Endothelial cell of umbilical vein (primary cell): Measurements from ENCODE around the gene MINDY4B. TPM values are rescaled to one million over a fixed set of nuclear protein-coding genes. Genes with fewer than 3 reads are reported as not detected.

Experiments used
- BruUV-seq: library from RNA; stranded (reverse); fragments of 400-500 nt; replicated peaks from 2 replicates; lab custom pipeline; 2021; lab: Mats Ljungman, UMichigan
- CTCF ChIA-PET: fragments of 300-600, 350-600 bp; sonication (Branson Sonifier 250); formaldehyde crosslinking; loops from one replicate; lab custom pipeline; 2021; ENCODE audit warnings: antibody characterized with exemption, inconsistent platforms; lab: Charles Lee
- POLR2A ChIA-PET: fragments of 300-600, 350-600 bp; sonication (Branson Sonifier 250); formaldehyde crosslinking; loops from one replicate; lab custom pipeline; 2021; ENCODE audit warnings: antibody characterized with exemption, inconsistent platforms; lab: Charles Lee
- DNase-seq: peaks from one replicate; pipeline ENCODE4 v3.0.0-alpha.2; 2011; ENCODE audit warnings: low read depth, low spot score
- FAIRE-seq: peaks from 2 replicates; lab custom pipeline; 2011; peaks lifted over from hg19 to GRCh38; lab: Jason Lieb, UNC
- H2AFZ ChIP-seq: 2 replicates; pipeline ENCODE4 v1.6.0; 2012; ENCODE audit warnings: low read depth, low read length, control low read depth, inconsistent platforms
- H3K27ac ChIP-seq: 2 replicates; pipeline ENCODE4 v1.5.1; 2011; ENCODE audit warnings: low read depth, mild to moderate bottlenecking, control low read depth, low read length, moderate library complexity; ENCODE audit not compliant: insufficient read depth
- H3K27me3 ChIP-seq, 2 experiments: 2 replicates each; pipeline versions ENCODE4 v1.6.0 to v1.6.1; 2011; ENCODE audit warnings: low read length in 2 of 2, mixed read lengths in 1 of 2; ENCODE audit not compliant: control insufficient read depth in 2 of 2, insufficient read depth in 2 of 2
- H3K36me3 ChIP-seq, 2 experiments: 2 replicates in 1 of 2; 3 replicates in 1 of 2; pipeline ENCODE4 v1.5.1; 2011; ENCODE audit warnings: low read length in 2 of 2, mild to moderate bottlenecking in 1 of 2, moderate library complexity in 1 of 2; ENCODE audit not compliant: control insufficient read depth in 2 of 2, insufficient read depth in 2 of 2; ENCODE audit errors: extremely low read depth in 1 of 2
- H3K4me1 ChIP-seq: 3 replicates; pipeline ENCODE4 v1.5.1; 2011; ENCODE audit warnings: mild to moderate bottlenecking, low read length; ENCODE audit not compliant: control insufficient read depth, insufficient read depth; ENCODE audit errors: extremely low read depth
- H3K4me2 ChIP-seq: 2 replicates; pipeline ENCODE4 v1.6.1; 2011; ENCODE audit warnings: low read length, control low read depth, mixed read lengths; ENCODE audit not compliant: insufficient read depth
- H3K4me3 ChIP-seq, 3 experiments: fragments of 200-600 bp in 1 of 3; sonication (generic), shearing (Covaris generic) in 1 of 3; replicated peaks in 1 of 3; 2 replicates each; pipeline ENCODE4 v1.5.1; 2011 to 2016; ENCODE audit warnings: control low read depth in 3 of 3, low read length in 3 of 3, mild to moderate bottlenecking in 2 of 3, inconsistent platforms in 1 of 3, low read depth in 1 of 3, moderate library complexity in 1 of 3; ENCODE audit not compliant: insufficient read depth in 1 of 3
- H3K79me2 ChIP-seq: 2 replicates; pipeline ENCODE4 v1.6.0; 2012; ENCODE audit warnings: low read length, inconsistent platforms; ENCODE audit not compliant: control insufficient read depth, insufficient read depth
- H3K9ac ChIP-seq: replicated peaks from 2 replicates; pipeline ENCODE3; 2011; ENCODE audit warnings: low read length, control low read depth; ENCODE audit not compliant: insufficient read depth; ENCODE audit errors: extremely low read depth
- H3K9me1 ChIP-seq: replicated peaks from 3 replicates; pipeline ENCODE4 v1.6.0; 2011; ENCODE audit warnings: mild to moderate bottlenecking, low read length; ENCODE audit not compliant: control insufficient read depth, insufficient read depth; ENCODE audit errors: extremely low read depth
- H3K9me3 ChIP-seq: replicated peaks from 2 replicates; pipeline ENCODE4 v1.5.1; 2012; ENCODE audit warnings: low read length, inconsistent platforms; ENCODE audit not compliant: control insufficient read depth, insufficient read depth
- H4K20me1 ChIP-seq: replicated peaks from 2 replicates; pipeline ENCODE3; 2011; ENCODE audit warnings: mild to moderate bottlenecking, low read length; ENCODE audit not compliant: control insufficient read depth, insufficient read depth; ENCODE audit errors: extremely low read depth
- EZH2 ChIP-seq: IDR thresholded peaks from 2 replicates; pipeline ENCODE4 v1.6.1; 2012; ENCODE audit warnings: borderline replicate concordance, low read depth, mild to moderate bottlenecking, moderate library complexity, low read length, inconsistent platforms; ENCODE audit not compliant: severe bottlenecking
- FOS ChIP-seq: IDR thresholded peaks from 2 replicates; pipeline ENCODE4 v1.6.1; 2011; ENCODE audit warnings: mild to moderate bottlenecking, low read length, moderate library complexity, borderline replicate concordance; ENCODE audit not compliant: insufficient read depth
- GATA2 ChIP-seq: IDR thresholded peaks from 2 replicates; pipeline ENCODE4 v1.7.0; 2011; ENCODE audit warnings: low read depth, mild to moderate bottlenecking, moderate library complexity, mixed read lengths, low read length; ENCODE audit not compliant: insufficient read length, insufficient read depth
- JUN ChIP-seq: IDR thresholded peaks from 2 replicates; pipeline ENCODE4 v1.6.1; 2011; ENCODE audit warnings: borderline replicate concordance, low read depth; ENCODE audit not compliant: insufficient read length, insufficient read depth
- MYC ChIP-seq: IDR thresholded peaks from one replicate; pipeline ENCODE4 v1.6.1; 2011; ENCODE audit warnings: mild to moderate bottlenecking, low read depth, low read length
- POLR2A ChIP-seq: IDR thresholded peaks from 2 replicates; pipeline ENCODE4 v1.6.1; 2012; ENCODE audit warnings: low read depth, mild to moderate bottlenecking, control low read depth, low read length
- POLR2AphosphoS5 ChIP-seq: IDR thresholded peaks from 2 replicates; pipeline ENCODE4 v1.6.1; 2012; ENCODE audit warnings: low read depth, mild to moderate bottlenecking, control low read depth, low read length, moderate library complexity; ENCODE audit not compliant: insufficient read depth
- dilution Hi-C: fragments of 300-500 bp; cut with MboI; formaldehyde crosslinking; loops from one replicate; pipeline ENCODE4 v1.15.0; 2019; ENCODE audit warnings: low sequenced_read_pairs; ENCODE audit not compliant: extremely low pct_ligation_motif_present
- intact Hi-C: fragments of 100-400 bp; cut with micrococcal nuclease; formaldehyde crosslinking; loops from one replicate; pipeline ENCODE4 v1.10.0; 2022
- polyA plus RNA-seq, 4 experiments: library from polyadenylated mRNA; depleted of rRNA in 3 of 4; stranded (reverse) in 3 of 4; unstranded in 1 of 4; fragments of >200 nt; gene quantifications; 2 replicates each; pipeline versions ENCODE4 v1.2.1 to v1.2.3, GENCODE V29; 2011 to 2012; ENCODE audit warnings: missing spikeins in 1 of 4
- total RNA-seq: library from RNA; stranded (reverse); gene quantifications from 2 replicates; pipeline ENCODE4 v1.2.3, GENCODE V29; 2021
- TF ChIP-seq, protein P1 (sequence below), 2 donors: IDR thresholded peaks; 1 replicate in 1 of 2; 2 replicates in 1 of 2; pipeline ENCODE4 v1.5.1; 2011; ENCODE audit warnings: low read length in 2 of 2, mild to moderate bottlenecking in 2 of 2, moderate library complexity in 2 of 2, control low read depth in 1 of 2, inconsistent platforms in 1 of 2, low read depth in 1 of 2; ENCODE audit not compliant: insufficient read depth in 1 of 2; ENCODE audit errors: extremely low read depth in 1 of 2
- TF ChIP-seq, protein P2 (sequence below): IDR thresholded peaks from 2 replicates; pipeline ENCODE4 v1.6.1; 2011; ENCODE audit not compliant: insufficient read depth, insufficient read length

MINDY4B gene
- total and polyA plus RNA-seq, 2 donors (not counting 3 experiments of a cell fraction or from before 2014, with no cell fraction given): not detected

DNA sequence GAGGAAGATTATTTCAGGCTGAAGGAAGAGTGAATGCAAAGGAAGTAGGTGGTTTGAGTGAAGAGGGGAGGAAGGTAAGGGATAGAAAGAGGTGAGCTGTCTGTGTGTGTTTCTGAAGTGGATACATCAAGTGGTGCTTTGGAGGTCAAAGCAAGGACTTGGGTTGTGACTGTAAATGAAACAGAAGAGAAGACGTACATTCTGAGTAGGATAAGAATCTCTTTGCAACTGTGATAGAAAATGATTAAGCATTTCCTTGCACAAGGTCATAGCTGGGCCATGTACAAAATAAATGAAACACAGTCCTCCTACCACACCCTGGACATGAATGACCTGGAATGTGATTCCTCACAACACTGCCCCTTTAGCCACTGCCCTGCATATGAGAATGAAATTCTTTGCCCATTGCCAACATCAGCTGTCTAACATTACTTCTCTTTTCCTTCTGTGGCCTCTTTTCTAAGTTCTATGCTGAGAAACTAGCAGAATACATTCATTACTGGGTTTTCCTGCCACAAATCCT lies 28.3 kb upstream of the MINDY4B start:
- Histone ChIP-seq H3K9me1 (no peaks in the 10 kb centered on the region), H3K36me3 (no peaks in the 10 kb centered on the region), H4K20me1 (no peaks in the 10 kb centered on the region), H3K4me2 (no peak overlapping the region), H3K27me3 (peaks cover 5 to 19% of the 10 kb centered on the region in 2 experiments), H3K9ac (no peak overlapping the region), H3K9me3 (no peaks in the 10 kb centered on the region), H3K79me2 (no peaks in the 10 kb centered on the region), H3K4me3 (no peak overlapping the region), H3K4me1 (no peaks in the 10 kb centered on the region), H2AFZ (no peak overlapping the region), H3K27ac (no peak overlapping the region)
- BruUV-seq: no TSS peak
- no peak for FAIRE-seq
- TF ChIP-seq GATA2: no peak
- TF ChIP-seq POLR2AphosphoS5: no peak
- no peak for TF ChIP-seq FOS
- TF ChIP-seq MYC: no peak
- TF ChIP-seq POLR2A: no peak
- TF ChIP-seq, protein P1, sequence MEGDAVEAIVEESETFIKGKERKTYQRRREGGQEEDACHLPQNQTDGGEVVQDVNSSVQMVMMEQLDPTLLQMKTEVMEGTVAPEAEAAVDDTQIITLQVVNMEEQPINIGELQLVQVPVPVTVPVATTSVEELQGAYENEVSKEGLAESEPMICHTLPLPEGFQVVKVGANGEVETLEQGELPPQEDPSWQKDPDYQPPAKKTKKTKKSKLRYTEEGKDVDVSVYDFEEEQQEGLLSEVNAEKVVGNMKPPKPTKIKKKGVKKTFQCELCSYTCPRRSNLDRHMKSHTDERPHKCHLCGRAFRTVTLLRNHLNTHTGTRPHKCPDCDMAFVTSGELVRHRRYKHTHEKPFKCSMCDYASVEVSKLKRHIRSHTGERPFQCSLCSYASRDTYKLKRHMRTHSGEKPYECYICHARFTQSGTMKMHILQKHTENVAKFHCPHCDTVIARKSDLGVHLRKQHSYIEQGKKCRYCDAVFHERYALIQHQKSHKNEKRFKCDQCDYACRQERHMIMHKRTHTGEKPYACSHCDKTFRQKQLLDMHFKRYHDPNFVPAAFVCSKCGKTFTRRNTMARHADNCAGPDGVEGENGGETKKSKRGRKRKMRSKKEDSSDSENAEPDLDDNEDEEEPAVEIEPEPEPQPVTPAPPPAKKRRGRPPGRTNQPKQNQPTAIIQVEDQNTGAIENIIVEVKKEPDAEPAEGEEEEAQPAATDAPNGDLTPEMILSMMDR (IDR thresholded peaks at IDR 0.05; ENCODE audit: extremely low read depth in 1 of 2, insufficient read depth in 1 of 2, low read depth in 1 of 2, low read length in 2 of 2): no peak
- TF ChIP-seq EZH2: no peak
- TF ChIP-seq, protein P2, sequence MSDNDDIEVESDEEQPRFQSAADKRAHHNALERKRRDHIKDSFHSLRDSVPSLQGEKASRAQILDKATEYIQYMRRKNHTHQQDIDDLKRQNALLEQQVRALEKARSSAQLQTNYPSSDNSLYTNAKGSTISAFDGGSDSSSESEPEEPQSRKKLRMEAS: no peak
- no peak for TF ChIP-seq JUN
- ChIA-PET POLR2A (no interaction called here), CTCF (interaction anchor here (1.3 to 1.4 kb wide), 2 partner anchors 9 to 153 kb away, joined by 3 read pairs; no protein-coding TSS in a partner anchor)
- intact Hi-C loops: no loop called here
- no peak for DNase-seq
- dilution Hi-C loops: no loop called here
